Measurements from ENCODE around the gene LGALSL.

- TF ChIP-seq, protein P1, sequence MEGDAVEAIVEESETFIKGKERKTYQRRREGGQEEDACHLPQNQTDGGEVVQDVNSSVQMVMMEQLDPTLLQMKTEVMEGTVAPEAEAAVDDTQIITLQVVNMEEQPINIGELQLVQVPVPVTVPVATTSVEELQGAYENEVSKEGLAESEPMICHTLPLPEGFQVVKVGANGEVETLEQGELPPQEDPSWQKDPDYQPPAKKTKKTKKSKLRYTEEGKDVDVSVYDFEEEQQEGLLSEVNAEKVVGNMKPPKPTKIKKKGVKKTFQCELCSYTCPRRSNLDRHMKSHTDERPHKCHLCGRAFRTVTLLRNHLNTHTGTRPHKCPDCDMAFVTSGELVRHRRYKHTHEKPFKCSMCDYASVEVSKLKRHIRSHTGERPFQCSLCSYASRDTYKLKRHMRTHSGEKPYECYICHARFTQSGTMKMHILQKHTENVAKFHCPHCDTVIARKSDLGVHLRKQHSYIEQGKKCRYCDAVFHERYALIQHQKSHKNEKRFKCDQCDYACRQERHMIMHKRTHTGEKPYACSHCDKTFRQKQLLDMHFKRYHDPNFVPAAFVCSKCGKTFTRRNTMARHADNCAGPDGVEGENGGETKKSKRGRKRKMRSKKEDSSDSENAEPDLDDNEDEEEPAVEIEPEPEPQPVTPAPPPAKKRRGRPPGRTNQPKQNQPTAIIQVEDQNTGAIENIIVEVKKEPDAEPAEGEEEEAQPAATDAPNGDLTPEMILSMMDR (IDR thresholded peaks at IDR 0.05): no peak
- no peak for TF ChIP-seq POLR2A (IDR thresholded peaks at IDR 0.05)
Observed at GRCh38 chr2:64478502-64479230, 24.7 kb downstream of the LGALSL start.

Data from esophagus squamous epithelium (tissue), 4 donors.